CD4-positive, alpha-beta T cell treated with Interleukin-15 for 4 hours (primary cell): ENCODE data around the gene CTSK.
"Not testable (repeated sequence)": the region's sequence is repeated elsewhere in the genome, so short reads cannot be mapped to it uniquely, and the experiment has no call there.

Experiments used
- DNase-seq: peaks from one replicate; pipeline ENCODE4 v3.0.0-alpha.2; 2020; ENCODE audit warnings: low spot score

The CTSK gene

GRCh38 chr1:150805899-150806298 lies 2.2 kb downstream of the CTSK start:
- no peak for DNase-seq

GRCh38 chr1:150804671-150805070 lies 3.4 kb downstream of the CTSK start:
- no peak for DNase-seq

- no peak for DNase-seq
Measured at GRCh38 chr1:150799089-150799488, 9.0 kb downstream of the CTSK start.

GRCh38 chr1:150798525-150798924 lies 9.5 kb downstream of the CTSK start:
- DNase-seq, result no peak

- DNase-seq, result no peak
Measured at GRCh38 chr1:150796374-150796773, 11.7 kb downstream of the CTSK start.

- DNase-seq, result not testable (repeated sequence)
Measured at GRCh38 chr1:150793778-150794177, 14.3 kb downstream of the CTSK start.

- DNase-seq, result no peak
Measured at GRCh38 chr1:150793221-150793620, 14.8 kb downstream of the CTSK start.

GRCh38 chr1:150791585-150791984 lies 16.5 kb downstream of the CTSK start:
- DNase-seq, result no peak

- no peak for DNase-seq
Measured at GRCh38 chr1:150789396-150789795, 18.7 kb downstream of the CTSK start.

- DNase-seq, result no peak
Measured at GRCh38 chr1:150788946-150789345, 19.1 kb downstream of the CTSK start.

- DNase-seq, result no peak
Measured at GRCh38 chr1:150787455-150787854, 20.6 kb downstream of the CTSK start.

- DNase-seq, result no peak
Measured at GRCh38 chr1:150780510-150780909, 27.6 kb downstream of the CTSK start.

GRCh38 chr1:150778409-150778808 lies 29.7 kb downstream of the CTSK start:
- DNase-seq, result no peak

GRCh38 chr1:150777544-150777943 lies 30.5 kb downstream of the CTSK start:
- DNase-seq, result no peak

GRCh38 chr1:150775931-150776505 lies 32.0 kb downstream of the CTSK start:
- not testable (repeated sequence) for DNase-seq

- DNase-seq, result no peak
Measured at GRCh38 chr1:150775276-150775675, 32.8 kb downstream of the CTSK start.

GRCh38 chr1:150772326-150772725 lies 35.7 kb downstream of the CTSK start:
- no peak for DNase-seq

- DNase-seq, result not testable (repeated sequence)
Measured at GRCh38 chr1:150767704-150768103, 40.4 kb downstream of the CTSK start.

- not testable (repeated sequence) for DNase-seq
Measured at GRCh38 chr1:150765977-150766301, 42.1 kb downstream of the CTSK start.

GRCh38 chr1:150765296-150765976 lies 42.6 kb downstream of the CTSK start, which contains the start of gene CTSS:
Gene CTSS, minus strand, starts transcription at chr1:150765778. Its CDS starts 1,015 bp downstream, at chr1:150764763.
- peak; percentile 36 for DNase-seq

GRCh38 chr1:150764617-150765101 lies 43.4 kb downstream of the CTSK start:
- peak; percentile 16 for DNase-seq

- no peak for DNase-seq
Measured at GRCh38 chr1:150763018-150763417, 45.0 kb downstream of the CTSK start.

GRCh38 chr1:150762552-150762951 lies 45.5 kb downstream of the CTSK start:
- DNase-seq, result no peak

GRCh38 chr1:150761801-150762200 lies 46.3 kb downstream of the CTSK start:
- DNase-seq, result no peak
